Prostate gland (tissue), 2 donors: Measurements from ENCODE around the gene ZFP3.
"Not testable (repeated sequence)": the region's sequence is repeated elsewhere in the genome, so short reads cannot be mapped to it uniquely, and the experiment has no call there.

Experiments
- POLR2A ChIP-seq: fragments of 450-650 bp; IDR thresholded peaks from one replicate; pipeline ENCODE4 v1.6.1; 2016; ENCODE audit warnings: antibody characterized with exemption, mild to moderate bottlenecking
- TF ChIP-seq, protein P1 (sequence below), 4 experiments: fragments of 200-600 bp in 2 of 4; fragments of 450-650 bp in 2 of 4; sonication (generic) in 2 of 4; IDR thresholded peaks; 1 replicate in 3 of 4; 2 replicates in 1 of 4; pipeline ENCODE4 v1.5.1; 2016 to 2019; ENCODE audit warnings: antibody characterized with exemption in 4 of 4, mild to moderate bottlenecking in 2 of 4, moderate library complexity in 2 of 4

DNA sequence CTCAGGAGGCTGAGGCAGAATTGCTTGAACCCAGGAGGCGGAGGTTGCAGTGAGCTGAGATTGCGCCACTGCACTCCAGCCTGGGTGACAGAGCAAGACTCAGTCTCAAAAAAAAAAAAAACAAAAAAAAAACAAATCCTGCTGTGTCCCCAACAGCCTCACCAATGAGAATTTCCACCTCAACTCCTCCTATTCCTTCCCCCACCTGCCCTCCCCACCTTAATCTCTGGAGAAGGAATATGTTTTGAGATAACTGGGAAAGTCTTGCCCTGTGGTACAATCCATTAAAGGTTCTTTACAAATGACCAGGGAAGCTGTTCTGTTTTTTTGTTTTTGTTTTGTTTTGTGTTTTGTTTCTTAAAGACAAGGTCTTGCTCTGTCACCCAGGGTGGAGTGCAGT lies 48.1 kb upstream of the ZFP3 start:
- TF ChIP-seq, protein P1, sequence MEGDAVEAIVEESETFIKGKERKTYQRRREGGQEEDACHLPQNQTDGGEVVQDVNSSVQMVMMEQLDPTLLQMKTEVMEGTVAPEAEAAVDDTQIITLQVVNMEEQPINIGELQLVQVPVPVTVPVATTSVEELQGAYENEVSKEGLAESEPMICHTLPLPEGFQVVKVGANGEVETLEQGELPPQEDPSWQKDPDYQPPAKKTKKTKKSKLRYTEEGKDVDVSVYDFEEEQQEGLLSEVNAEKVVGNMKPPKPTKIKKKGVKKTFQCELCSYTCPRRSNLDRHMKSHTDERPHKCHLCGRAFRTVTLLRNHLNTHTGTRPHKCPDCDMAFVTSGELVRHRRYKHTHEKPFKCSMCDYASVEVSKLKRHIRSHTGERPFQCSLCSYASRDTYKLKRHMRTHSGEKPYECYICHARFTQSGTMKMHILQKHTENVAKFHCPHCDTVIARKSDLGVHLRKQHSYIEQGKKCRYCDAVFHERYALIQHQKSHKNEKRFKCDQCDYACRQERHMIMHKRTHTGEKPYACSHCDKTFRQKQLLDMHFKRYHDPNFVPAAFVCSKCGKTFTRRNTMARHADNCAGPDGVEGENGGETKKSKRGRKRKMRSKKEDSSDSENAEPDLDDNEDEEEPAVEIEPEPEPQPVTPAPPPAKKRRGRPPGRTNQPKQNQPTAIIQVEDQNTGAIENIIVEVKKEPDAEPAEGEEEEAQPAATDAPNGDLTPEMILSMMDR (IDR thresholded peaks at IDR 0.05), result not testable (repeated sequence)
- not testable (repeated sequence) for TF ChIP-seq POLR2A
